ENCODE data around the gene LIFR.

The LIFR gene

GRCh38 chr5:38441453-38442246, 114.8 kb downstream of the LIFR start:
- CTCF ChIA-PET: interaction anchor here (0.6 to 3.9 kb wide), 90 partner anchors 10 to 1131 kb away, joined by 3 to 94 read pairs (median 4); no protein-coding TSS in a partner anchor
- POLR2A ChIA-PET: no interaction called here
- peak; percentile 97 for TF ChIP-seq CTCF (IDR thresholded peaks at IDR 0.05; ENCODE audit: control extremely low read depth, extremely low read depth, low read depth, missing control alignments)
- DNase-seq (ENCODE audit: extremely low spot score): peak; percentile 79

GRCh38 chr5:38438757-38439156, 117.7 kb downstream of the LIFR start:
- TF ChIP-seq CTCF (IDR thresholded peaks at IDR 0.05; ENCODE audit: control extremely low read depth, extremely low read depth, low read depth, missing control alignments): no peak
- ChIA-PET POLR2A (no interaction called here), CTCF (no interaction called here)
- no peak for DNase-seq (ENCODE audit: extremely low spot score)

DNA sequence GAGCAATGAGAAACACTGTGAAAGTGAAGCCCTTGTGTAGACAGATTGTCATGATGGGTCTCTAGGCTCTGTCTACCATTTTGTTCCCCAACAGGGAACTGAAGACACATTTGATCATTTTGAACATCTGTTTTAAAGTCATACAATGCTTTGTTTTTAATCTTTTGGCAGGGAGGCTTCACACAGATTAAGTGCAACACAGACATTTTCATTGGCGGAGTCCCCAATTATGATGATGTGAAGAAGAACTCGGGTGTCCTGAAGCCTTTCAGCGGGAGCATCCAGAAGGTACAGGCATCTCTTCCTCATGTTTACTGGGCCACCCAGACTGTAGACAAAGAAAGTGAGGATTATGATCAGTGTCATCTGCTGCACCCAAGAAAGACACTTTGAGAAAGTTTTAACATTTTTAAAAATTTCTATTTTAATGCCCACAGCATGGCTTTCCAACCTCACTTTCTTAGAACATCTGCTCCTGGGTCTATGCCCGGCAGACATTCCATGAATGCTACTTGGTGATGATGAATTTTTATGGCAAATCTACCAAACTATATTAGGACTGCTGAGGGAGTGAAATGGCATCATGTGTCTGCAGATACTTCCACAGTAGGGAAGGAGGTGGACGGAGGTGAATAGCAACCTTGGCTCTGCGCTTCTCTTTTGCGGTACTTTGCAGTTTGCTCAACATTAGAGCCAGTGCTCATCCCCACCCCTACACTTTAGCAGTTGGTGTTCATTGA, 121.3 kb downstream of the LIFR start:
- POLR2A ChIA-PET: no interaction called here
- no peak for DNase-seq (ENCODE audit: extremely low spot score)
- no peak for TF ChIP-seq CTCF (IDR thresholded peaks at IDR 0.05; ENCODE audit: control extremely low read depth, extremely low read depth, low read depth, missing control alignments)
- CTCF ChIA-PET: interaction anchor here (1.0 to 1.4 kb wide), 5 partner anchors 13 to 645 kb away, joined by 3 to 6 read pairs (median 5); no protein-coding TSS in a partner anchor

GRCh38 chr5:38433160-38433861, 123.1 kb downstream of the LIFR start:
- no peak for DNase-seq (ENCODE audit: extremely low spot score)
- ChIA-PET POLR2A (no interaction called here), CTCF (interaction anchor here (1.4 to 6.1 kb wide), 4 partner anchors 8 to 17 kb away, joined by 5 to 30 read pairs (median 12); no protein-coding TSS in a partner anchor)
- TF ChIP-seq CTCF (IDR thresholded peaks at IDR 0.05; ENCODE audit: control extremely low read depth, extremely low read depth, low read depth, missing control alignments): no peak

DNA sequence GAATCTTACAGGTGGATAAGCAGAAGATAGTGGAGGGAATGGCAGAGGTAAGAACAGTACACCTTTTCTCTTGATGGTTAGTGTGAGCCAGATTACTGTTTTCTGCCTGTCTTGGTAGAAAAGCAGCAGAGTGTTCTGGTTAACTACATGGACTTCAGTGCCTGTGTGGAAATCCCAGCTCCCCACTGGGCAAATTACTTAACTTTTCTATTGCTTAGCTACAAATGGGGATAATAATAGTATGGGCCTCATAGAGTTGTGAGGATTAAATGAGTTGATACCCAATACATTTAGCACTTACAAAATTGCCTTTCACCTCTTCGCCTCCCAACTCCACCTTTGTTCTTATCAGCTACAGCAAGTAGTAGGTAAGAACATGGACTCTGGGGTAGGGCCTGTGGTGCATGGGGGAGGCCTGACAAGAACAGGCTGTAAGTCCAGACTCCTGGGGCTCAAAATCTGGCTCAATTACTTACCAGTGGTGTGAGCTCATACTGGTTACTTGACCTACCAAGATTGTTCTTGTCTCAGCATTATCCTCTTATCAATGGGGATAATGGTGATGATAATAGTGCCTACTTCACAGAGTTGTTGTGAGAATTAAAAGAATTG, 125.1 kb downstream of the LIFR start:
- no peak for TF ChIP-seq CTCF (IDR thresholded peaks at IDR 0.05; ENCODE audit: control extremely low read depth, extremely low read depth, low read depth, missing control alignments)
- CTCF ChIA-PET: interaction anchor here (0.8 to 6.1 kb wide), 7 partner anchors 10 to 378 kb away, joined by 3 to 30 read pairs (median 3); no protein-coding TSS in a partner anchor
- POLR2A ChIA-PET: interaction anchor here (0.7 kb wide), 1 partner anchor 474 kb away, joined by 3 read pairs; no protein-coding TSS in a partner anchor
- no peak for DNase-seq (ENCODE audit: extremely low spot score)

Measured in GM10248 (cell line).